Activated naive CD4-positive, alpha-beta T cell treated with anti-CD3 and anti-CD28 coated beads, Interleukin-2, amount 10 ng/mL, durations not matched to agents 7 days and 5 days (primary cell): Measurements from ENCODE around the gene HOXC6.

Experiments
- CTCF ChIA-PET: fragments of 350-600 bp; sonication (Branson Sonifier 250); formaldehyde crosslinking; loops from one replicate; lab custom pipeline; 2021; ENCODE audit warnings: antibody characterized with exemption; lab: Charles Lee
- DNase-seq: peaks from one replicate; pipeline ENCODE4 v3.0.0-alpha.2; 2020
- H3K27ac Mint-ChIP-seq: one replicate; pipeline ENCODE4 v1.8.0; 2021; ENCODE audit warnings: mild to moderate bottlenecking, moderate library complexity, mixed read lengths
- H3K27me3 Mint-ChIP-seq: one replicate; pipeline ENCODE4 v1.8.0; 2021; ENCODE audit warnings: mild to moderate bottlenecking, mixed read lengths
- H3K36me3 Mint-ChIP-seq: one replicate; pipeline ENCODE4 v1.8.0; 2021; ENCODE audit warnings: mixed read lengths
- H3K4me1 Mint-ChIP-seq: one replicate; pipeline ENCODE4 v1.8.0; 2021; ENCODE audit warnings: mixed read lengths
- H3K4me3 Mint-ChIP-seq: one replicate; pipeline ENCODE4 v1.8.0; 2021; ENCODE audit warnings: mild to moderate bottlenecking, moderate library complexity, mixed read lengths
- H3K9me3 Mint-ChIP-seq: one replicate; pipeline ENCODE4 v1.8.0; 2021; ENCODE audit warnings: mixed read lengths

Gene HOXC6

DNA sequence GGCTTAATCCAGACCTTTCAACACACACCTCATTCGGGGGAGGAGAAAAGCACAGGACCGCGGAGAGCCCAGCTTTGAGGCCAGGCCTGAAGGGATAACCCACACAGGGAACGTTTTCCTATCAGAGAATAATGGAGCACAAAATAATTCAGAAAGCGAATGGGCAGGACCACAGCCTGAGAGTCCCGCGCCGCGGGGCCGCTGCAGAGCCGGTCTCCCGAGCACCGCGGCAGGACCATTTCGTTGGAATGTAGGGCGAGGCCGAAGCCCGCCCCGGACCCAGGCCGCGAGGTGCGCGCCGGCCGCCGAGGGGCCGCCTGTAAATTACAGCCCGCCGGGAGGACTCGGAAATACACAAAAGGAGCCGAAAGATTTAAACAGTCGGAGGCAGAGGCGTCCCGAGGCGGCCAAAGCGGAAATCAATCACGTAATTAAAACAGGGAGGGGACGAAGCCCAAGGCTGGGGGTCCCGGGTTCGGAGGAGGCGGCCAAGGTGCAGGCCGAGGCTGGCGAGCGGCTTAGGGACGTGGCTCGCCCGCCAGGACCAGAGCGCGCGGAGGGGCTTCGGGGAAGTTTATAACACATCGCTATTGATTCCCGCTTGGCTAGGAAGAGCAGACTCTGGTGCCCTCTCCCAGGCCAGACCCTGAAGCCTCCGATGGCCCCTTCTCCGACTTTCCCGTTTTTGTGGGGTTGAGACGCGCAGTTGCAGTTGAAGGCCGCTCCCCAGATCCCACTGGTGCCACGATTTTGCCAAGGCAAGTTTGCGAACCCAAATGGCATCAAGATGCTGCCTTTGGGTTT, 19.1 kb downstream of the HOXC6 start:
- no peak overlapping the region for H3K27ac Mint-ChIP-seq
- DNase-seq = no peak
- H3K27me3 Mint-ChIP-seq = peaks cover 97% of the 10 kb centered on the region
- CTCF ChIA-PET = no interaction called here
- H3K4me1 Mint-ChIP-seq = peaks cover 34% of the 10 kb centered on the region
- no peak overlapping the region for H3K4me3 Mint-ChIP-seq
- H3K9me3 Mint-ChIP-seq = no peaks in the 10 kb centered on the region
- H3K36me3 Mint-ChIP-seq = peaks cover 2% of the 10 kb centered on the region

GRCh38 chr12:54047964-54048303, 19.7 kb downstream of the HOXC6 start:
- CTCF ChIA-PET = no interaction called here

DNA sequence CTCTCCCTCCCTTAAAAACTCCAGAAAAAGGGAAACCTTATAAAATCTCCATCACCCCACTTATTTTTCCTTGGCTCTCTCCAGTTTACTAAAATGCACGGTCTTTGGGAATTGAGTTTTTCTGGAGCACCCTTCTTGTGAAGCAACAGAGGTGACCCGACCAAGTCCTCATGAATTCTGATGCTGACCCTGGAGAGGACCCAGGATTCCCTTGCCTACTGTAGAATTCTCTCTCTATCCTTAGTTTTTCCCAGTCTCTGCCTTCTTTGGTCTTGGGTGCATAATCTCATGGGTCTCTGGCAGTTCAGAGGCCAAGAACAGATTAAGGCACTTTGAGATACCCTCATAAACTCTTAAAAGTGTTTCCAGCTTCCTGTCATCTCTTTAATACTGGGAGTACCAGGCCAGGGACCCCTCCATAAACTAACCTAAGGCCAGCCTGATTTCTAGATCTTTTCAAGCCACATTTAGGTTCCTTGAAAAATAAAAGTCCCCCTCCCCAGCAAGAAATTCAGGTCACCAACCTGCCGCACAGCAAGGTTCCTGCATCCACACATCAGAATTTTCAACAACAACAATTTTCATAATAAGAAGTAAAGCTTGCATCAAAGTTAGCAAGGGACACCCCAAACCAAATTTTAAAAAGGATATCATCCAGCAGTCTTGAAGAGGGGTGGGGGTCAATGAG, 20.3 kb downstream of the HOXC6 start:
- H3K4me3 Mint-ChIP-seq = no peak overlapping the region
- CTCF ChIA-PET = no interaction called here
- no peaks in the 10 kb centered on the region for H3K9me3 Mint-ChIP-seq
- H3K27me3 Mint-ChIP-seq = peaks cover 97% of the 10 kb centered on the region
- peaks cover 33% of the 10 kb centered on the region for H3K4me1 Mint-ChIP-seq
- H3K36me3 Mint-ChIP-seq = peaks cover 2% of the 10 kb centered on the region
- H3K27ac Mint-ChIP-seq = no peak overlapping the region
- no peak for DNase-seq

More at GRCh38 chr12:54047964-54048303, 19.7 kb downstream of the HOXC6 start:
- Mint-ChIP-seq H3K36me3 (peaks cover 2% of the 10 kb centered on the region), H3K4me1 (peaks cover 35% of the 10 kb centered on the region), H3K27ac (no peak overlapping the region), H3K4me3 (no peak overlapping the region), H3K27me3 (peaks cover 97% of the 10 kb centered on the region), H3K9me3 (no peaks in the 10 kb centered on the region)
- no peak for DNase-seq

DNA sequence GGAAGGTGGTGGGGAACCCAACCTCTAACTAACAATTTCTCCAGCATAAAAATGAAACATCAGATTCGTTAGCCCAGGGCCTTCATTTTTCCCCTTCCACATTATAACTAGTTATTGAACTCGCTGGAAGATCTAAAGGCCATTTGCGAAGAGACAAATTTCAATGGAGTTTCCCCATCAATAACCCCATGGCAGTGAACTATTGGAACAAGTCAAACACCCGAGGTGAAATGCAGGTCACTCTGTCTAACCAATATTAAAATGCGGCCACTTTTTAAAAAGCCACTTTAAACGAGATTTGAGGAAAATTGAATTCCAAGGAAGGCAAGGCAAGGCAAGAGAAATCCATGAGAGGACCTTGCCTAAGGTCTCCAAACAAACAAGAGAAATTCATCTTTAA, 20.9 kb downstream of the HOXC6 start:
- Mint-ChIP-seq H3K9me3 (no peaks in the 10 kb centered on the region), H3K4me3 (no peak overlapping the region), H3K27me3 (peaks cover 97% of the 10 kb centered on the region), H3K27ac (no peak overlapping the region), H3K36me3 (peaks cover 2% of the 10 kb centered on the region), H3K4me1 (peaks cover 31% of the 10 kb centered on the region)
- no peak for DNase-seq
- CTCF ChIA-PET = no interaction called here

DNA sequence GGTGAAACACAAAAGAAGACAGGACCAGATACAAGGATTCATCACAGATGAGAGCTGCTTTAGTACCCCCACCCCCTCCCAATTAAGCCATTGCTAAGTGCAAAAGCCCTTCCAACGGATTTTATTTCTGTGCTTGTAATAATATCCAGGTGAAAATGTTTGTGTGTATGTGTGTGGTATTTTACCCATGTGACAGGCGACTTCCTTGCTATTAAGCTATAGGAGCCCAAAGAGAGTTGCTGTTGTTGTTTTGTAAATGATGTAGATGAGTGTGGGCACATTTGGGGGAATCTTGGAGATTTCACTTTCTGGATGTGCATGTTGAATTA, 22.2 kb downstream of the HOXC6 start:
- no peak overlapping the region for H3K4me3 Mint-ChIP-seq
- H3K36me3 Mint-ChIP-seq = peaks cover 2% of the 10 kb centered on the region
- peaks cover 100% of the 10 kb centered on the region for H3K27me3 Mint-ChIP-seq
- no peak for DNase-seq
- CTCF ChIA-PET = interaction anchor here (0.9 to 2.2 kb wide), 3 partner anchors 18 to 145 kb away, joined by 3 to 13 read pairs (median 4); partner anchors contain the start of gene HOXC5
- H3K27ac Mint-ChIP-seq = no peak overlapping the region
- H3K9me3 Mint-ChIP-seq = no peaks in the 10 kb centered on the region
- H3K4me1 Mint-ChIP-seq = peaks cover 33% of the 10 kb centered on the region

DNA sequence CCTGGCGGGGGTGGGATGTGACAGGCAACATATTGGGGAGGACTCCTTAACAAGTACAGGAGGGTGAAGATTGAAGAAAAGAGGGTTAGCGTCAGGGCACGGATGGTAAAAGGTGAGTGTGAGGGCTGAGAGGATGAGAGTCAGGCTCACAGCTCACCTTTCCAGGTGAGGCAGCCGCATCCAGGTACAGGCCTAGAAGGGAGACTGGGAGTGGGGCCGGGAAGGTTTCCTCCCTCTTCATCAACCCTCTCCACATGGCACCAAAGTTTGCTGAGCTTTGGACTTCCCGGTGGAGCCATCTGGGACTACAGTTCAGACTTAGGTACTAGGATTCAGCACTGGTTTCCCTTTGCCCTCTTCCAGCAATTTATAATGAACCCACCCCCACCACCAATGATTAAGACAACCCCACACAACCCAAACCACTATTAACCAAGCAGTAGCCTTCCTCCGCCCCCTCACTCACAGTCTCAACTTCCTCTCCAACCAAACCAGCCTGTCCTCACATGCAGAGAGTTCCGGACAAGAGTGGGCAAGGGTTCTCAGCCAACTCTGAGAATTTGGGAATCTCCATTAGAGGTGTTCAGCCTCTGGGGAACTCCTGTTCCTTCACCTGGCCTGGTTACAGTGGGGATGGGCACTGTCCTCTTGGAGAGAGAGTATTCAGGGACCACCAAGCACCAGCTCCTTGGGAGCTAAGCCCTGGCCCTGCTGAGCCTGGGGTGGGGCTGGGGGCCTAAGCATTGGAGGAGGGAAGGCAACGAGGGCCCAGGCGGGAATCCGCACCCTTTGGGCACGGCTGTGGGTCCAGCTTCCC, 23.0 kb downstream of the HOXC6 start:
- no peaks in the 10 kb centered on the region for H3K9me3 Mint-ChIP-seq
- peaks cover 2% of the 10 kb centered on the region for H3K36me3 Mint-ChIP-seq
- DNase-seq = no peak
- no peak overlapping the region for H3K4me3 Mint-ChIP-seq
- H3K27me3 Mint-ChIP-seq = peaks cover 100% of the 10 kb centered on the region
- H3K4me1 Mint-ChIP-seq = peaks cover 33% of the 10 kb centered on the region
- H3K27ac Mint-ChIP-seq = peak overlapping the region; percentile 0
- CTCF ChIA-PET = interaction anchor here (0.7 to 2.2 kb wide), 6 partner anchors 19 to 144 kb away, joined by 3 to 13 read pairs (median 3); partner anchors contain the start of gene HOXC5

DNA sequence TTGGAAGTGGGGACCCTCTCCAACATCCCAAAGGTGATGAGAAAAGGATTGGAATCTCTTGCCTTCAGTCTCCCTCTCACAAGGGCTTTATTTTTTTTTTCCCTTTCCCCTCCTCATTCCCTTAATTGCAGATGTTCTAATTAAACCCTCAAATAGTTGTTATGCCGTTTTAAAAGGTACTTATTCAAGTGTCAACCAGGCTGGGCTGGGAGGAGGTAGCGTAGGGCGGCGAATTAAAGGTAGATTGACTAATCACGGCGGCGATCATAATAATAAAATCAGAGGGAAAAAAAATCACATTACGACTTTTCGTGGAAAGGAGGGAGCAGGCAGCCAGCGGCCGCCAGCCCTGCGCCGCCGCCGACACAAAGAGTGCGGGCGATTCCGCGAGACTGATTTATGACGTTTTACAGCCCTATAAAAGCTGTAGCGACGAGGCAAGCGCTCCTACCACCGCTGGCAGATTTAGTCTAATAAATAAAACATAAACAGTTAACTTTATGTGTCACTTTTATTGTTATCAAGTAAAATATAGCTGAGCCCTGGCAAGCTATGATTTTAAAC, 23.7 kb downstream of the HOXC6 start:
- Mint-ChIP-seq H3K27me3 (peaks cover 100% of the 10 kb centered on the region), H3K4me1 (peaks cover 32% of the 10 kb centered on the region), H3K4me3 (no peak overlapping the region), H3K36me3 (peaks cover 3% of the 10 kb centered on the region), H3K27ac (no peak overlapping the region), H3K9me3 (no peaks in the 10 kb centered on the region)
- CTCF ChIA-PET = interaction anchor here (0.7 to 2.2 kb wide), 5 partner anchors 20 to 121 kb away, joined by 3 to 13 read pairs (median 3); partner anchors contain the start of gene HOXC5
- DNase-seq = no peak

GRCh38 chr12:54052438-54053002, 24.3 kb downstream of the HOXC6 start:
- Mint-ChIP-seq H3K4me3 (peak overlapping the region; percentile 42), H3K36me3 (peaks cover 3% of the 10 kb centered on the region), H3K27ac (no peak overlapping the region), H3K4me1 (peaks cover 30% of the 10 kb centered on the region), H3K27me3 (peaks cover 100% of the 10 kb centered on the region), H3K9me3 (no peaks in the 10 kb centered on the region)
- DNase-seq = no peak
- CTCF ChIA-PET = interaction anchor here (0.8 to 1.3 kb wide), 3 partner anchors 20 to 62 kb away, joined by 3 to 4 read pairs (median 3); partner anchors contain the start of gene HOXC5

- H3K27me3 Mint-ChIP-seq = peaks cover 100% of the 10 kb centered on the region
Observed at GRCh38 chr12:54053003-54053750, 24.9 kb downstream of the HOXC6 start.

DNA sequence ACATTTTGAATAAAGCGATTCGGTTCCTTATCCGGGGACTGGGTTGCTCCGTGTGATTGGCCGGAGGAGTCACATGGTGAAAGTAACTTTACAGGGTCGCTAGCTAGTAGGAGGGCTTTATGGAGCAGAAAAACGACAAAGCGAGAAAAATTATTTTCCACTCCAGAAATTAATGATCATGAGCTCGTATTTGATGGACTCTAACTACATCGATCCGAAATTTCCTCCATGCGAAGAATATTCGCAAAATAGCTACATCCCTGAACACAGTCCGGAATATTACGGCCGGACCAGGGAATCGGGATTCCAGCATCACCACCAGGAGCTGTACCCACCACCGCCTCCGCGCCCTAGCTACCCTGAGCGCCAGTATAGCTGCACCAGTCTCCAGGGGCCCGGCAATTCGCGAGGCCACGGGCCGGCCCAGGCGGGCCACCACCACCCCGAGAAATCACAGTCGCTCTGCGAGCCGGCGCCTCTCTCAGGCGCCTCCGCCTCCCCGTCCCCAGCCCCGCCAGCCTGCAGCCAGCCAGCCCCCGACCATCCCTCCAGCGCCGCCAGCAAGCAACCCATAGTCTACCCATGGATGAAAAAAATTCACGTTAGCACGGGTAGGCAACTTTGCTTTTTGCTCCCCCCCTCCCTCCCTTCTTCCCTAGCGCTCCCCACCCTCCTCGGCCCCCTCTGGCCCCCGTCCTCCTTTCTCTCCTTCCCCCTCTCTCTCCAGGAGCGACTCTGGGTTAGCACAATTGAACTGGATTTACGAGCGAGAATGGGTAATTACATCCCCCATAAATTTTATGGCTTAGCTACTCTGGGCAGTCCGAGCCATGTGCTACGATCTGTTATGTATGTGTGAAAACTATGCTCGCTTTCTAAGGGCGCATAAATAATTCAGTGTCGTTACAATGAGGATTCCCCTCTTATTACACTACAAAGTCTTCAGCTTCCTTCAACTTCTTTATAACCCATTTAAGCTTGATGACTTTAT, 25.8 kb downstream of the HOXC6 start, which contains the start of gene HOXC4:
HOXC4 (plus strand) TSS at position 85 of the 991 bp plus-strand sequence; CDS start at position 173, 88 bp downstream.
- Mint-ChIP-seq H3K27ac (no peak within 1 kb of the TSS), H3K4me3 (peak within 1 kb of the TSS; percentile 63), H3K9me3 (no peaks in the 10 kb centered on the region), H3K27me3 (peaks cover 100% of the 10 kb centered on the region), H3K4me1 (peaks cover 27% of the 10 kb centered on the region), H3K36me3 (peaks cover 3% of the 10 kb centered on the region)
- DNase-seq = no peak
- CTCF ChIA-PET = interaction anchor here (0.6 to 1.3 kb wide), 5 partner anchors 136 to 308 kb away, joined by 3 to 4 read pairs (median 3); no protein-coding TSS in a partner anchor

More at GRCh38 chr12:54053003-54053750, 24.9 kb downstream of the HOXC6 start:
- H3K4me3 Mint-ChIP-seq = peak overlapping the region; percentile 63
- CTCF ChIA-PET = interaction anchor here (0.6 to 1.3 kb wide), 6 partner anchors 21 to 148 kb away, joined by 3 to 4 read pairs (median 3); partner anchors contain the start of gene HOXC5
- H3K4me1 Mint-ChIP-seq = peaks cover 27% of the 10 kb centered on the region
- H3K36me3 Mint-ChIP-seq = peaks cover 3% of the 10 kb centered on the region
- H3K9me3 Mint-ChIP-seq = no peaks in the 10 kb centered on the region
- H3K27ac Mint-ChIP-seq = no peak overlapping the region
- no peak for DNase-seq

DNA sequence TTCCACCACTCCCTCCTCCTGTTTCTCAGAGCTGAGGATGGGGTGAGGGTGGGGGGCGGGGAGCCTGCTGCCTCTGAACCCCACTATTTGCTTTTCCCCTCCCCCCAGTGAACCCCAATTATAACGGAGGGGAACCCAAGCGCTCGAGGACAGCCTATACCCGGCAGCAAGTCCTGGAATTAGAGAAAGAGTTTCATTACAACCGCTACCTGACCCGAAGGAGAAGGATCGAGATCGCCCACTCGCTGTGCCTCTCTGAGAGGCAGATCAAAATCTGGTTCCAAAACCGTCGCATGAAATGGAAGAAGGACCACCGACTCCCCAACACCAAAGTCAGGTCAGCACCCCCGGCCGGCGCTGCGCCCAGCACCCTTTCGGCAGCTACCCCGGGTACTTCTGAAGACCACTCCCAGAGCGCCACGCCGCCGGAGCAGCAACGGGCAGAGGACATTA, 26.5 kb downstream of the HOXC6 start:
- peaks cover 100% of the 10 kb centered on the region for H3K27me3 Mint-ChIP-seq
- CTCF ChIA-PET = interaction anchor here (0.9 kb wide), 1 partner anchor 309 kb away, joined by 3 read pairs; no protein-coding TSS in a partner anchor
- H3K9me3 Mint-ChIP-seq = no peaks in the 10 kb centered on the region
- no peak overlapping the region for H3K27ac Mint-ChIP-seq
- peaks cover 3% of the 10 kb centered on the region for H3K36me3 Mint-ChIP-seq
- H3K4me1 Mint-ChIP-seq = peaks cover 27% of the 10 kb centered on the region
- H3K4me3 Mint-ChIP-seq = no peak overlapping the region
- no peak for DNase-seq

GRCh38 chr12:54055552-54055951, 27.3 kb downstream of the HOXC6 start:
- no peak for DNase-seq
- H3K36me3 Mint-ChIP-seq = peaks cover 3% of the 10 kb centered on the region
- no peak overlapping the region for H3K27ac Mint-ChIP-seq
- H3K9me3 Mint-ChIP-seq = no peaks in the 10 kb centered on the region
- CTCF ChIA-PET = interaction anchor here (0.9 kb wide), 1 partner anchor 310 kb away, joined by 3 read pairs; no protein-coding TSS in a partner anchor
- H3K4me3 Mint-ChIP-seq = no peak overlapping the region
- H3K4me1 Mint-ChIP-seq = peaks cover 19% of the 10 kb centered on the region
- H3K27me3 Mint-ChIP-seq = peaks cover 100% of the 10 kb centered on the region
